CD4-positive, alpha-beta T cell treated with Interleukin-12 subunit alpha and Interleukin-12 subunit beta, for 1 hour (primary cell): Measurements from ENCODE around the gene SEZ6L.

Source experiments
- DNase-seq: peaks from one replicate; pipeline ENCODE4 v3.0.0-alpha.2; 2020

The SEZ6L gene

GRCh38 chr22:26182723-26183122 lies 13.5 kb downstream of the SEZ6L start:
- no peak for DNase-seq

GRCh38 chr22:26185190-26185589 lies 15.9 kb downstream of the SEZ6L start:
- no peak for DNase-seq

- DNase-seq = no peak
Measured at GRCh38 chr22:26188341-26188740, 19.1 kb downstream of the SEZ6L start.

- no peak for DNase-seq
Measured at GRCh38 chr22:26194313-26194712, 25.1 kb downstream of the SEZ6L start.

GRCh38 chr22:26194877-26195276 lies 25.6 kb downstream of the SEZ6L start:
- no peak for DNase-seq

- DNase-seq = no peak
Measured at GRCh38 chr22:26196657-26197056, 27.4 kb downstream of the SEZ6L start.

- DNase-seq = no peak
Measured at GRCh38 chr22:26197425-26197824, 28.2 kb downstream of the SEZ6L start.

- DNase-seq = no peak
Measured at GRCh38 chr22:26199665-26200064, 30.4 kb downstream of the SEZ6L start.

- DNase-seq = no peak
Measured at GRCh38 chr22:26202280-26202924, 33.1 kb downstream of the SEZ6L start.

GRCh38 chr22:26205494-26205893 lies 36.2 kb downstream of the SEZ6L start:
- DNase-seq = no peak

- no peak for DNase-seq
Measured at GRCh38 chr22:26210334-26210733, 41.1 kb downstream of the SEZ6L start.

- no peak for DNase-seq
Measured at GRCh38 chr22:26213826-26214225, 44.6 kb downstream of the SEZ6L start.

- no peak for DNase-seq
Measured at GRCh38 chr22:26214466-26214865, 45.2 kb downstream of the SEZ6L start.

GRCh38 chr22:26215736-26216135 lies 46.5 kb downstream of the SEZ6L start:
- no peak for DNase-seq

GRCh38 chr22:26225207-26225606 lies 55.9 kb downstream of the SEZ6L start:
- DNase-seq = no peak

GRCh38 chr22:26226538-26227297 lies 57.5 kb downstream of the SEZ6L start:
- no peak for DNase-seq

- DNase-seq = no peak
Measured at GRCh38 chr22:26229910-26230309, 60.6 kb downstream of the SEZ6L start.

- no peak for DNase-seq
Measured at GRCh38 chr22:26234296-26234695, 65.0 kb downstream of the SEZ6L start.

- no peak for DNase-seq
Measured at GRCh38 chr22:26235792-26236487, 66.7 kb downstream of the SEZ6L start.

- no peak for DNase-seq
Measured at GRCh38 chr22:26236991-26237390, 67.7 kb downstream of the SEZ6L start.

GRCh38 chr22:26238596-26238995 lies 69.3 kb downstream of the SEZ6L start:
- no peak for DNase-seq

GRCh38 chr22:26239581-26239980 lies 70.3 kb downstream of the SEZ6L start:
- DNase-seq = no peak

- DNase-seq = no peak
Measured at GRCh38 chr22:26241361-26241760, 72.1 kb downstream of the SEZ6L start.

- DNase-seq = no peak
Measured at GRCh38 chr22:26245001-26245400, 75.7 kb downstream of the SEZ6L start.
